A673 (cell line): ENCODE measurements around the gene KDR. TPM values are rescaled to one million over a fixed set of nuclear protein-coding genes. Genes with fewer than 3 reads are reported as not detected.

ENCODE experiments used
- BruUV-seq: library from RNA; stranded (reverse); fragments of 400-500 nt; replicated peaks from 2 replicates; lab custom pipeline; 2021; lab: Mats Ljungman, UMichigan
- CTCF ChIA-PET: fragments of 300-600 bp; sonication (Branson Sonifier 250); formaldehyde crosslinking; loops from one replicate; lab custom pipeline; 2022; ENCODE audit warnings: antibody characterized with exemption; lab: Charles Lee
- POLR2A ChIA-PET: fragments of 300-600 bp; sonication (Branson Sonifier 250); formaldehyde crosslinking; loops from one replicate; lab custom pipeline; 2022; ENCODE audit warnings: antibody characterized with exemption; ENCODE audit not compliant: low non-redundant PET; lab: Charles Lee
- DNase-seq: peaks from one replicate; pipeline ENCODE4 v3.0.0-alpha.2; 2015; ENCODE audit warnings: low spot score
- H3K27ac ChIP-seq: fragments of 200-600 bp; sonication (generic); 2 replicates; pipeline ENCODE4 v1.5.1; 2016; ENCODE audit warnings: mixed run types, low read depth, mild to moderate bottlenecking, mixed read lengths, antibody characterized with exemption, low read length; ENCODE audit not compliant: poor library complexity, severe bottlenecking
- H3K27me3 ChIP-seq: fragments of 200-600 bp; sonication (generic); replicated peaks from 2 replicates; pipeline ENCODE4 v1.6.1; 2017; ENCODE audit warnings: mixed run types, low read depth, mild to moderate bottlenecking, mixed read lengths, antibody characterized with exemption, low read length; ENCODE audit not compliant: insufficient read depth, poor library complexity
- H3K36me3 ChIP-seq: fragments of 200-600 bp; sonication (generic); 2 replicates; pipeline ENCODE4 v1.6.1; 2016; ENCODE audit warnings: mixed run types, mild to moderate bottlenecking, mixed read lengths, antibody characterized with exemption, low read length; ENCODE audit not compliant: insufficient read depth, poor library complexity, severe bottlenecking
- H3K4me1 ChIP-seq: fragments of 200-600 bp; sonication (generic); 2 replicates; pipeline ENCODE4 v1.6.1; 2017; ENCODE audit warnings: mixed run types, mild to moderate bottlenecking, mixed read lengths, antibody characterized with exemption, low read length; ENCODE audit not compliant: insufficient read depth, poor library complexity, severe bottlenecking
- H3K4me3 ChIP-seq: fragments of 200-600 bp; sonication (generic); 2 replicates; pipeline ENCODE4 v1.5.1; 2016; ENCODE audit warnings: low read depth, mixed run types, mild to moderate bottlenecking, mixed read lengths, low read length; ENCODE audit not compliant: poor library complexity, severe bottlenecking
- H3K9me3 ChIP-seq: fragments of 200-600 bp; sonication (generic); 2 replicates; pipeline ENCODE4 v1.6.1; 2016; ENCODE audit warnings: mixed run types, low read depth, mild to moderate bottlenecking, mixed read lengths, antibody characterized with exemption, low read length; ENCODE audit not compliant: poor library complexity, severe bottlenecking
- EZH2 ChIP-seq: fragments of 200-600 bp; sonication (generic); IDR thresholded peaks from 2 replicates; pipeline ENCODE4 v1.6.1; 2017; ENCODE audit warnings: borderline replicate concordance, low read depth, mild to moderate bottlenecking, mixed read lengths, antibody characterized with exemption, low read length; ENCODE audit not compliant: poor library complexity, severe bottlenecking
- intact Hi-C: fragments of 100-400 bp; cut with micrococcal nuclease; formaldehyde crosslinking; loops from one replicate; pipeline ENCODE4 v1.10.0; 2022; ENCODE audit not compliant: unreplicated experiment
- total RNA-seq: library from RNA; stranded (reverse); gene quantifications from 2 replicates; pipeline ENCODE4 v1.2.3, GENCODE V29; 2021
- TF ChIP-seq, protein P1 (sequence below): fragments of 300-800, 200-600 bp; sonication (generic); conservative IDR thresholded peaks from 2 replicates; pipeline ENCODE4 v1.5.1; 2017; ENCODE audit warnings: low read depth, mild to moderate bottlenecking, antibody characterized with exemption, low read length, moderate library complexity, mixed read lengths

The KDR gene
- total RNA-seq, 1 experiment from 2014 or later, result 0.47 TPM

DNA sequence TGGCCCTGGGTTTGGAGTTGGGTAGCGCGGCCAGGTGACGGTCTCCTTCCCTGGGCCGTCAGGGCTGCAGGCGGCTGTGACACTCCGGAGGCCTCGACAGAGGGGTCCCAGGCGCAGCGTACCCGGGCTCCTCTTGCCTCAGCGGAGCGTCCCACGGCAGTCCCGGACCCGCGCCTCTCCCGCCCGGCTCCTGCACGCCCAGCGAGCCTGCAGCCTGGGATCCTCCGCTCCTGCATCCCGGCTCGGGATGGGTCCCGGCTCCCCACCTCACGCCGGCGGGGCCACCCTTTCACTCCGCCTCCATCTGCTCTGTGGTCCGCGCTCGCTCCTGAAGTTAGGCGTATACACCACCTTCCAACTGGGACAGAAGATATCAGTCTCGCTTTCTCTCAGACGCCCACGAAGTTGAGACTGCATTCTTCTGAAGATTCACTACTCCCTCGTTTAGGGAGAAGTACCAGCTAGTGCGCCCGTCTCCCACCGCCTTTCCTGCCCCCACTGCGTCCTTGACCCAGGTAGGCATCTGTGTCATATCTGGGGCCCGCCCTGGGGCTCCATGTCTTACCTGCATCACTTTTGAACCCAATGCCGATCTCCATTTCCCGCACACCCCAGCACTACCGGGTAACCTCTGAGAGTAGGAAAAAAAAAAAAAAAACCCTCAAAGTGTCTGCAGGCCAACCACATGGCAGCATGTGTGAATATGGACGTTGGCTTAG, 32.3 kb upstream of the KDR start:
- Histone ChIP-seq H3K36me3 (no peaks in the 10 kb centered on the region), H3K9me3 (no peaks in the 10 kb centered on the region), H3K27me3 (no peaks in the 10 kb centered on the region), H3K27ac (no peak overlapping the region), H3K4me1 (no peaks in the 10 kb centered on the region), H3K4me3 (no peak overlapping the region)
- CTCF ChIA-PET, result no interaction called here
- intact Hi-C loops, result no loop called here
- TF ChIP-seq, protein P1, sequence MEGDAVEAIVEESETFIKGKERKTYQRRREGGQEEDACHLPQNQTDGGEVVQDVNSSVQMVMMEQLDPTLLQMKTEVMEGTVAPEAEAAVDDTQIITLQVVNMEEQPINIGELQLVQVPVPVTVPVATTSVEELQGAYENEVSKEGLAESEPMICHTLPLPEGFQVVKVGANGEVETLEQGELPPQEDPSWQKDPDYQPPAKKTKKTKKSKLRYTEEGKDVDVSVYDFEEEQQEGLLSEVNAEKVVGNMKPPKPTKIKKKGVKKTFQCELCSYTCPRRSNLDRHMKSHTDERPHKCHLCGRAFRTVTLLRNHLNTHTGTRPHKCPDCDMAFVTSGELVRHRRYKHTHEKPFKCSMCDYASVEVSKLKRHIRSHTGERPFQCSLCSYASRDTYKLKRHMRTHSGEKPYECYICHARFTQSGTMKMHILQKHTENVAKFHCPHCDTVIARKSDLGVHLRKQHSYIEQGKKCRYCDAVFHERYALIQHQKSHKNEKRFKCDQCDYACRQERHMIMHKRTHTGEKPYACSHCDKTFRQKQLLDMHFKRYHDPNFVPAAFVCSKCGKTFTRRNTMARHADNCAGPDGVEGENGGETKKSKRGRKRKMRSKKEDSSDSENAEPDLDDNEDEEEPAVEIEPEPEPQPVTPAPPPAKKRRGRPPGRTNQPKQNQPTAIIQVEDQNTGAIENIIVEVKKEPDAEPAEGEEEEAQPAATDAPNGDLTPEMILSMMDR, result no peak
- no peak for TF ChIP-seq EZH2
- BruUV-seq, result no TSS peak
- POLR2A ChIA-PET, result no interaction called here
- no peak for DNase-seq

DNA sequence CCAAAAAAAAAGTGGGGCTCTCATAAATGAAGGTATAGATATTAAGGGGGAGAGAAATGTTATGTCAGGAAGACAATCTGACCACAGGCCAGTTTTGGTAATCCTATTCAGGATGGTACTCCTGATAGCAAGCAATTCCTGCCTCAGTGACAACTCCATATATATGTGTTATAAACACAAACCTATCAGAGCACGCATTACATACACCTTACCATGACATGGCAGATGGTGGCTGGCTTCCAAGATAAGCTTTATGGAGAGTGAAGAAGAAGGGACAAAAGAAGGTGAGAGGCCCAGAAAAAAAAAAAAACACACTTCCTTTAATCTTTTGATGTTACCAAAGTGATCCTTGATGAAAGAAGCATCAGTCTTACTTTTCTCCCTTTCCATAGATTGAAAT, 29.5 kb upstream of the KDR start:
- CTCF ChIA-PET, result no interaction called here
- POLR2A ChIA-PET, result no interaction called here
- no peak overlapping the region for H3K27ac ChIP-seq
- no peaks in the 10 kb centered on the region for H3K4me1 ChIP-seq
- H3K4me3 ChIP-seq, result no peak overlapping the region
- no peaks in the 10 kb centered on the region for H3K36me3 ChIP-seq
- TF ChIP-seq, protein P1, result no peak
- TF ChIP-seq EZH2, result no peak
- no peak for DNase-seq
- H3K27me3 ChIP-seq, result no peaks in the 10 kb centered on the region
- no peaks in the 10 kb centered on the region for H3K9me3 ChIP-seq
- BruUV-seq, result no TSS peak
- intact Hi-C loops, result no loop called here

DNA sequence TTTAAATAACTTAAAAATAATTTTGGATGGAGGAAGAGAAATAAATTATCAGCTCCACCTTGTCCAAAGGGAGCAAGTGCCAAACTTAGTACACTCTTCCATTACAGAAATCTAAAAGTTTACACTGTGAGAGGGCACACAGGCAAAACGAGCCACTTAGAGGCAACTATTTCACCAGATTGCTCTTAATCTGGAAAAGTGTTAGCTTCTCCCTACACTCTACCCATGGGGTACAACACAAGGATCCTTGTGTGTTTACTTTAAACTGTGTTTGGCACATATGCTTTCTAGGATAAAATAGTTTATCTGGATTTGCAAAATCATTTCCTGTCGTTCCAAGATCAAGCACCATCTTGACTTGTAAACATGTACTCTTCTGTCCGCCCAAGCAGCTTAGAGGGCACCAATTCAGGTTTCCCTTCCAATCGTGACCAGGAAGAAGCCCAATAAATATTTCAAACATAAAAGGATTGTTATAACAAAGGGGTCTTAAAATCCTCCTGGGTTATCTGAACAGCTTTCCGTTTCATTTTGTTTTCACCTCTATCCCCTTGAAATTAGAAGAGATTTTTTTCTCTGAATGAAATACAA, 29.0 kb upstream of the KDR start:
- no peak overlapping the region for H3K4me3 ChIP-seq
- no peak overlapping the region for H3K27ac ChIP-seq
- H3K27me3 ChIP-seq, result no peaks in the 10 kb centered on the region
- TF ChIP-seq EZH2, result no peak
- TF ChIP-seq, protein P1, result no peak
- no peak for DNase-seq
- H3K9me3 ChIP-seq, result no peaks in the 10 kb centered on the region
- intact Hi-C loops, result no loop called here
- ChIA-PET POLR2A (no interaction called here), CTCF (no interaction called here)
- no peaks in the 10 kb centered on the region for H3K4me1 ChIP-seq
- no TSS peak for BruUV-seq
- no peaks in the 10 kb centered on the region for H3K36me3 ChIP-seq
